NOMO-1 treated with DMSO at 0.1 percent for 48 hours (cell line): Measurements from ENCODE around the gene CYP27C1.
"Not testable (repeated sequence)": the region's sequence is repeated elsewhere in the genome, so short reads cannot be mapped to it uniquely, and the experiment has no call there.

Experiments
- DNase-seq: peaks from one replicate; lab custom pipeline; 2025; ENCODE audit not compliant: unreplicated experiment; lab: John Stamatoyannopoulos, UW

CYP27C1 gene

DNA sequence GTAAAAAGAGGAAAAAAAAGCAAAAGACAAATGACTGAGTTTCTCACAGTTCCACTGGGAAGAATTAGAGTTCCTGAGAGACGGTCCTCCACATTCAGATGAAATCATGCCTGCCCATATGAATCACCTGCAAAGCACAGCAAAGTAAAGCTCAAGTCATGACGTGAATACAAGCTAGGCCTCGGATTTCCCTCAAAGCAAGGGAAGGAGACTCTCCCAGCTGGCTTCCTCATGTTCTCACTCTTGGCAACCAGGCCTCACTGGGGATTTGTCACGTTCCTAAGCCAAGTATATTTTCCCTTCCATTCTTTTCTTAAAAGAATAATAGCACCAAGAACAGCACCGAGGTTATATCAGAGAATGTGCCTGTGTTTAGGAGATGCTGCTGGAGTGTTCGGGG is 47.0 kb downstream of the CYP27C1 start:
- no peak for DNase-seq

DNA sequence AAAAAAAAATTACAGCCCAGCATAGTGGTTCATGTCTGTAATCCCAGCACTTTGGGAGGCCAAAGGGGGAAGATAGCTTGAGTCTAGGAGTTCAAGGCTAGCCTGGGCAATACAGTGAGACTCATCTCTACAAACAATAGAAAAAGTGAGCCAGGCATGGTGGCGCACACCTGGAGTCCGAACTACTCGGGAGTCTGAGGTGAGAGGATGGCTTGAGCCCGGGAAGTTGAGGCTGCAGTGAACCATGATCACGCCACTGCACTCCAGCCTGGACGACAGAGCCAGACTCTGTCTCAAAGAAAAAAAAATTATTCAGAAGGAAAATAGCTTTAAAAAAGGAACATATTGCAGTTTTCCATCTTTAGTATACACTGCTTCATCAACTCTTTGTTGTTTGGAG is 47.8 kb downstream of the CYP27C1 start:
- DNase-seq: no peak

GRCh38 chr2:127170452-127171197 is 49.5 kb downstream of the CYP27C1 start:
- DNase-seq: no peak

DNA sequence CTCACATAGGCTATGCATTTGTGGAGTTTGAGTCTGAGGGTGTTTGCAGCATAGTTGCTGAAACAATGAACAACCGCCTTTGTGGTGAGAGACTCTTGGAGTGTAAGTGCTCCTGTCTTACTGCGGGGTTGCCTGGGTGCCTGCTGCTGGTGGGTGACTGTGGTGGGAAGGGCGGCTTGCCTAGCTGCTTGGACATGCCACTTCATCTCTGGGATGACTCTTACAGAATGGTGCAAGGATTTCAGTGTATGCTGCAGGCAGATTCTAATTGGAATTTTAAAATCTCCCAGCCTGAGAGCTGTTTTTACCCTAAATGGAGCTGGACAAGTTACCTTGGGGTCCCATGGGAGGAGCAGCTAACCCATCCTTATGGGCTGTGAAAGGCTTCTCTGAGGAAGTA is 50.1 kb downstream of the CYP27C1 start:
- no peak for DNase-seq

DNA sequence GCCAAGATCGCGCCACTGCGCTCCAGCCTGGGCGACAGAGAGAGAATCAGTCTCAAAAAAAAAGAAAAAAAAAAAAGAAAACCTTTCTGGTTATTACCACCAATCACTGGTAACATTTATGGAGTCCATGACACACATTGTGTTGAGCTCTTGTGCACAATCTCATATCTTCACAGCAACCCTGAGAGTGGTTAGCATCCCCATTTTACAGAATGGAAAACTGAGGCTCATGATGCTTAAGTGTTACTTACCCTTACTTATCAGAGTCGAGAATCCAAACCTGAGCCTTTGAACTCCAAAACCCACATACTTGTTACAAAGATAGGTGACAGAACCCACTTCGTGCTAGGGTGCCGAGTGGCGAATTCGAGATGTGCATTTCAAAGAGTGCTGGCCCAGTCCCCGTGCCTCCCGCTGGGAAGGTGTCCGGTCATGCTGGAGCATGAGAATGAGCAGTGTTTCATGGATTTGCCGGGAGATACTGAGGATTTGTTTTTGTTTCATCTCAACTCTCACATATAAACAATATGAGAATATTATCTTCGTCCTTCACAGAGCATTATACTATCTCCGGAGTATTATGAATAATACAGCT is 50.9 kb downstream of the CYP27C1 start:
- no peak for DNase-seq

DNA sequence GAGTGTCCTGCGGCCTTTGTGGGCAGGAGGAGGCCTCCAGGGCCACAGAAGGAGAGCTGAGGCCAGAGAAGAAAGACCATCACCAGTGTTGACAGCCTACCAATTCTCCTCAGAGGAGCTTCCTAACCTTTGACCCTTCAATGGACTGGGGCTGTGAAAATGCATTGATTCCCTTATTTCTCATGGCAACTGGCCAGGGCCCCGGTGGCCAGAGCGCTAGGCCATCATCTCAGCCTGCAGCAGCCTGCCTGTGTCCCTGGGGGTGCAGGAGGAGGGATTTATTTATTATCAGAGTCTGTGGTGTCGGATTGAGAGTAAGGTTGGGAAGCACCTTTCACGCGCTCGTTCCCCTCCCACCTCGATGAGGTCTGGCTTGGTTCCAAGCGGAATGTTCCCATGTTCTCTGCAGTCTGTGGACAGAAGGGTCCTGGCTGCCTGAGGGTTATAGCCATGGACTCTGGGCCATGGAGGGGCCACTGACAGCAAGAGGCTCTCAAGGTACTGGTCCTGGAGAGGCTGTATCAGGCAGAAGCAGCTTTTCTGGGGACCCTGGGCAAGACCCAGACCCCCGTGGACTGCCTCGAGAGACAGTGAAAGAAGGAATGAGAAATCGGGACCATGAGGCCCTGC is 53.8 kb downstream of the CYP27C1 start:
- DNase-seq: no peak

DNA sequence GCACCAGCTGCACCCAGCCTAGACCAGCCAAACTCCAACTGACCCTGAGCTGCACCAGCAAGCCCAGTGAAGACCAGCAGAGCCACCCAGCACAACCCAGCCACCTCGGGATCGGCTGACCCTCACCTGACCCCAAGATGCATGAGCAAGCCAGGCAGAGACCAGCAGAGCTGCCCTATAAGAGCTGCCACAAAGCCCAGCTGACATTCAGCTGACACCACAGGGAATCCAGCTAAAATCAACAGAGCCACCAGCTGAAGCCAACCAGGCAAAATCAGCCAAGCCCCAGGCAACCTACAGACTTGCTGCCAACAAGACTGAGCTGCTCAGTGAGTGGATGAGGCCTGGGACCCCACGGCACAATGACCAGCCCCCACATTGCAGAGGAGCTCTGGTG is 54.6 kb downstream of the CYP27C1 start:
- DNase-seq: no peak

DNA sequence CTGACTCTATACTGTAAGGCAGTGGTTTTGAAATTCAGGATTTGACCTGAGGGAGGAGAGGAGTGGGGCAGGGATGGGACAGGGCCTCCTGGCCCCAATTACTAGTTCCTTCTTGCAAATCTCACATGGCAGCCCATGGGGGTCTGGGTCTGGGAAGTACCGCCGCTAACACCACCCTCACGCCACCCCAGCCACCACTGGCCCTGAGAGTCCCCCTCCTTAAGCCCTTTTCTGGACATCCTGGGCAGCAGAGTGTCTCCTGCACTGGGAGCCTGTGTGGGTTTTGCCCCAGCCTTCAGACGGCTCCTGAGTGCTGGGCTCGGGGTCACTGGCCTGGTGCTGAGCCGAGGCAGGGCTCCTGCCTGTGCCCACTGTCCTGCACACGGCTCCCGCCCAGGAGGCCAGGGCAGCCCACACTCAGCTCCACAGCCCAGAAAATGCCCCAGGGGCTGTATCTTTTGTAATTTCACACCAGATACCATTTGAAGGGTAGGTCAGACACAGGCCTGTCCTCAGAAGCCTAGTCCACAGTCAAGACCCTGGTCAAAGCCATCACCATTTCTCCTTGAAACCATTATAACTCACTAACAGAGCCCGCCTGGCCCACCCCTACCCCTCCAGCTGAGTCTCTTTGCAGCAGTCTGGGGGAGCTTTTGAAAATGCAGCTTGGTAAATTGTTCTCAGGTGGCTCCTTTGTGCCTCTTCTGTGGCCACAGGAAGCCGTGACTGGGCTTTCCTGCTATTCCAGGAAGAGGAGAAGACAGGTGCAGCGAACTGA is 55.1 kb downstream of the CYP27C1 start:
- no peak for DNase-seq

DNA sequence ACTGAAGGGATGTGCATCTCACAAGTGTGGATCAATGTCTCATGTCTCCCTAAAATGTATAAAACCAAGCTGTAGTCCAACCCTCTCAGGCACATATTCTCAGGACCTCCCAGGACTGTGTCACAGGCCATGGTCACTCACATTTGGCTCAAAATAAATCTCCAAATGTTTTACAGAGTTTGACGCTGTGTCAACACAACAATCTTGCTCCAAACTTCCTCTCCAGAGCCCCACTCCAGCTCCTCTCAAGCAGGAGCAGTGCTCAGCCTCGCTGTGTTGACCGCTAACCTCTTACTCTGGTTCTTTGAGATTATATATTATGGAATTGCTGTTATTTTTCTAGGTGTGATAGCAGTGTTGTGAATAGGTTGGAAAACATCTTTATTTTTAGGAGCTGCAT is 56.2 kb downstream of the CYP27C1 start:
- DNase-seq: no peak

DNA sequence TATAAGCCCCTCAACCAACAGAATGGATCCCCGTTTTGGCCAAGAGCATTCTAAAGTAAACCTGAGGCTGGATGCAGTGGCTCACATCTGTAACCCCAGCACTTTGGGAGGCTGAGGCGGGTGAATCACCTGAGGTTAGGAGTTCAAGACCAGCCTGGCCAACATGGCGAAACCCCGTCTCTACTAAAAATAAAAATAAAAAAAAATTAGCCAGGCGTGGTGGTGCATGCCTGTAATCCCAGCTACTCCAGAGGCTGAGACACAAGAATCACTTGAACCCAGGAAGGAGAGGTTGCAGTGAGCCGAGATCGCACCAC is 57.1 kb downstream of the CYP27C1 start:
- not testable (repeated sequence) for DNase-seq

DNA sequence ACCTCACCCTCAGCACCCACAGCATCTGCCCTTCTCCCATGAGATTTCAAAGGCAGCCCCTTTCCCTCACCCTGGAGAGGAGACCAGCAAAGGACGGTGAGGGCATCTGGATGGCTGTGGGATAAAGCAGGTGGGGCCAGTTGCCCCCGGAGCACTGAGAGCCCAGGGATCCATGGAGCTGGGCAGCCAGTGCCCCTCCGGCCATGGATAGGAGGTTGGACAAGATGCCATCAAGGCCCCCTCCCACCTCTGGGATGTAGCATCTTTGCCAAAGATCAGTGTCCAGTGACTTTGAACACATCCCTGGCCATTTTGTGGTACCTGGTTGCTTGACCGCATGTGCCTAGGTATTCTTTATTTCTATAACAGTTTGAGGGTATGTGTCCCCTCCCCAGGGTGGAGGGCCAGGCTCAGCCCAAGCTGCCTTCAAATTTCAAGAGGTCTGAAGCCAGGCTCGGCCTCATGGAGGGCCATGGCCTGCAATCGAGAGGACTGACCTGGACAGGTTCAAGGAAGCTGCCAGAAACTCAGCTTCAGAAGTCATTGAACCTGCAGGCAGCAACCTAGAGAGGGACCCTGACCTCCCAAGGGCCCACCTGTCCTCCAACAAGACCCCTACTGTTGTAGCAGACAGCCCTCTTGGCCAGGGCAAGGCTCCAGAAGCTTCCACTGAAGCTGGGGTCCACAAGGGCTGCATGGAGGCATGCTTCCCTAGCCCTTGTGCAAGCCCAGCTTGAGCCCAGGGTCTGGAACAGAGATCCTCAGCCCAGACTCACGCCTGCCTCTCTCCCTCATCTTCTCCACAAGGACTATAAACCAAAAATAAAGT is 57.6 kb downstream of the CYP27C1 start:
- DNase-seq: no peak

- DNase-seq: no peak
Measured at GRCh38 chr2:127161176-127162136, 58.6 kb downstream of the CYP27C1 start.

GRCh38 chr2:127160676-127161075 is 59.4 kb downstream of the CYP27C1 start:
- DNase-seq: no peak

- DNase-seq: no peak
Measured at GRCh38 chr2:127159543-127159942, 60.6 kb downstream of the CYP27C1 start.

DNA sequence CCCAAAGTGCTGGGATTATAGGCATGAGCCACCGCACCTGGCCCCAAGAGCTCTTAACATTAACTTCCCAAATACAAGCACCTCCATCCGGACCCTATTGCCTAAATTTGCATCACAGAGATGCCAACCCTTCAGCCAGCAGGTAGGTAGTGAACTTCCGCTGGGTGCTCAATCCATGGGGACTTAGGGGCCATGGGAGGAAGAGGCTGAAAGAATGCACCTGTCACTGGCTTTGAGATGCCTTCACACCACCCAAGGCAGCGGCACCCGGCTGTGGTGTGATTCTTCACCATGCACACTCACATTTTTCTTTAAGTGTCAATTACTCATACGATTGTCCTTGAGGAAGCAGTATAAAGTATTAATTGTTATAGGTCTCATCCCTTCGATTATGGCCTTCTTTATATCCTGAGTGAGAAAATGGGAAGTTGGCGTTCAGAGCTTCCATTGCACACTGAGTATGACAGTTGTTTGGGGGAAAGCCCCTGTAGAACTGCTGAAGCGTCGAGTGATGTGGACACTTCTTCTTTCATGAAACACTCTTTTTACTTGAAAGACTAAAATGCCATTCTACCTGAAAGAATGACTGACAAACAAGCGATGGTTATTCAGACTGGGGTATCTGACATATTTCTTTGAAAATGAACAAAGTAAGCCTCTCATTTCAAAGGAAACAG is 61.3 kb downstream of the CYP27C1 start:
- DNase-seq: peak; percentile 38

- no peak for DNase-seq
Measured at GRCh38 chr2:127157651-127158485, 62.2 kb downstream of the CYP27C1 start.

DNA sequence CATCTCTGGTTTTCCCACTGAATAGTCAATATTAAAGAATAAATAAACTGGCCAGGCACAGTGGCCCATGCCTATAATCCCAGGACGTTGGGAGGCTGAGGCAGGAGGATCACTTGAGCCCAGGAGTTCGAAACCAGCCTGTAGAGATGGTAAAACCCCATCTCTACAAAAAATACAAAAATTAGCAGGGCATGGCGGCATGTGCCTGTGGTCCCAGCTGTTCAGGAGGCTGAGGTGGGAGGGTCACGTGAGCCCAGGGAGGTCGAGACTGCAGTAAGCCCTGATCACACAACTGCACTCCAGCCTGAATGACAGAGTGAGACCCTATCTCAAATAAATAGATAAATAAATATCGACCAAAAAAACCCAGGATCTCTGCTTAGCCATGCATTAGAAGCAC is 63.0 kb downstream of the CYP27C1 start:
- no peak for DNase-seq

- DNase-seq: no peak
Measured at GRCh38 chr2:127155947-127156346, 64.2 kb downstream of the CYP27C1 start.
